Testis (tissue), 2 donors: Measurements from ENCODE around the gene TMEM234.
A peak's percentile ranks its signal among the peaks of the same experiment; 100 is the strongest.

Experiments used
- POLR2A ChIP-seq: fragments of 450-650 bp; IDR thresholded peaks from one replicate; pipeline ENCODE4 v1.6.1; 2017; ENCODE audit warnings: antibody characterized with exemption, mild to moderate bottlenecking, moderate library complexity
- TF ChIP-seq, protein P1 (sequence below), 3 experiments: fragments of 450-650 bp in 2 of 3; fragments of 200-600 bp in 1 of 3; sonication (generic) in 1 of 3; IDR thresholded peaks; one replicate each; pipeline ENCODE4 v1.5.1; 2016 to 2019; ENCODE audit warnings: antibody characterized with exemption in 3 of 3, mild to moderate bottlenecking in 2 of 3, moderate library complexity in 1 of 3

GRCh38 chr1:32179443-32180185 lies 42.5 kb downstream of the TMEM234 start, which contains the start of gene TXLNA:
- peak; percentile 12 for TF ChIP-seq POLR2A
- TF ChIP-seq, protein P1, sequence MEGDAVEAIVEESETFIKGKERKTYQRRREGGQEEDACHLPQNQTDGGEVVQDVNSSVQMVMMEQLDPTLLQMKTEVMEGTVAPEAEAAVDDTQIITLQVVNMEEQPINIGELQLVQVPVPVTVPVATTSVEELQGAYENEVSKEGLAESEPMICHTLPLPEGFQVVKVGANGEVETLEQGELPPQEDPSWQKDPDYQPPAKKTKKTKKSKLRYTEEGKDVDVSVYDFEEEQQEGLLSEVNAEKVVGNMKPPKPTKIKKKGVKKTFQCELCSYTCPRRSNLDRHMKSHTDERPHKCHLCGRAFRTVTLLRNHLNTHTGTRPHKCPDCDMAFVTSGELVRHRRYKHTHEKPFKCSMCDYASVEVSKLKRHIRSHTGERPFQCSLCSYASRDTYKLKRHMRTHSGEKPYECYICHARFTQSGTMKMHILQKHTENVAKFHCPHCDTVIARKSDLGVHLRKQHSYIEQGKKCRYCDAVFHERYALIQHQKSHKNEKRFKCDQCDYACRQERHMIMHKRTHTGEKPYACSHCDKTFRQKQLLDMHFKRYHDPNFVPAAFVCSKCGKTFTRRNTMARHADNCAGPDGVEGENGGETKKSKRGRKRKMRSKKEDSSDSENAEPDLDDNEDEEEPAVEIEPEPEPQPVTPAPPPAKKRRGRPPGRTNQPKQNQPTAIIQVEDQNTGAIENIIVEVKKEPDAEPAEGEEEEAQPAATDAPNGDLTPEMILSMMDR (IDR thresholded peaks at IDR 0.05) = peak in 1 of 3 experiments; percentile 18
